PC-9 (cell line): ENCODE results near the gene RPS25.

Experiments used
- EZH2 ChIP-seq: fragments of 200-600 bp; sonication (generic); IDR thresholded peaks from 2 replicates; pipeline ENCODE4 v1.8.0; 2017; ENCODE audit warnings: antibody characterized with exemption, low read depth
- TF ChIP-seq, protein P1 (sequence below): fragments of 200-600 bp; sonication (generic); conservative IDR thresholded peaks from 2 replicates; pipeline ENCODE4 v1.6.1; 2017; ENCODE audit warnings: mixed run types, antibody characterized with exemption, mild to moderate bottlenecking, moderate library complexity

DNA sequence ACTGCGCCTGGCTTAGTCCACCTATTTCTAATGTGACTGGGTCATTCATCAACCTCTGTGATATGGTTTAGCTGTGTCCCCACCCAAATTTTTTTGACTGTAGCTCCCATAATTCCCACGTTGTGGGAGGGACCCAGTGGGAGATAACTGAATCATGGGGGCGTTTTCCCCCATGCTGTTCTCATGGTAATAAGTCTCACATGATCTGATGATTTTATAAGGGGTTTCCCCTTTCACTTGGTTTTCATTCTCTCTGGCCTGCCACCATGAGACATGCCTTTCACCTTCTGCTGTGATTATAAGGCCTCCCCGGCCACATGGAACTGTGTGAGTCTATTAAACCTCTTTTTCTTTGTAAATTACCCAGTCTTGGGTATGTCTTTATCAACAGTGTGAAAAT lies 11.5 kb downstream of the RPS25 start:
- TF ChIP-seq, protein P1, sequence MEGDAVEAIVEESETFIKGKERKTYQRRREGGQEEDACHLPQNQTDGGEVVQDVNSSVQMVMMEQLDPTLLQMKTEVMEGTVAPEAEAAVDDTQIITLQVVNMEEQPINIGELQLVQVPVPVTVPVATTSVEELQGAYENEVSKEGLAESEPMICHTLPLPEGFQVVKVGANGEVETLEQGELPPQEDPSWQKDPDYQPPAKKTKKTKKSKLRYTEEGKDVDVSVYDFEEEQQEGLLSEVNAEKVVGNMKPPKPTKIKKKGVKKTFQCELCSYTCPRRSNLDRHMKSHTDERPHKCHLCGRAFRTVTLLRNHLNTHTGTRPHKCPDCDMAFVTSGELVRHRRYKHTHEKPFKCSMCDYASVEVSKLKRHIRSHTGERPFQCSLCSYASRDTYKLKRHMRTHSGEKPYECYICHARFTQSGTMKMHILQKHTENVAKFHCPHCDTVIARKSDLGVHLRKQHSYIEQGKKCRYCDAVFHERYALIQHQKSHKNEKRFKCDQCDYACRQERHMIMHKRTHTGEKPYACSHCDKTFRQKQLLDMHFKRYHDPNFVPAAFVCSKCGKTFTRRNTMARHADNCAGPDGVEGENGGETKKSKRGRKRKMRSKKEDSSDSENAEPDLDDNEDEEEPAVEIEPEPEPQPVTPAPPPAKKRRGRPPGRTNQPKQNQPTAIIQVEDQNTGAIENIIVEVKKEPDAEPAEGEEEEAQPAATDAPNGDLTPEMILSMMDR: no peak
- no peak for TF ChIP-seq EZH2
